Measurements from ENCODE around the gene RIPK4.
"Not testable (repeated sequence)": the region's sequence is repeated elsewhere in the genome, so short reads cannot be mapped to it uniquely, and the experiment has no call there.

- TF ChIP-seq POLR2A, CTCF (IDR thresholded peaks at IDR 0.05): not testable (repeated sequence)
These were observed 43.0 kb downstream of the RIPK4 start for GRCh38 chr21:41723835-41724234.

Measured in breast epithelium (tissue), 3 donors.